H1 (cell line): ENCODE data around the gene SOBP. TPM values are rescaled to one million over a fixed set of nuclear protein-coding genes. Genes with fewer than 3 reads are reported as not detected.

Source experiments
- CTCF ChIA-PET: fragments of 300-600 bp; sonication (Branson Sonifier 250); formaldehyde crosslinking; loops from one replicate; lab custom pipeline; 2021; ENCODE audit not compliant: partially characterized antibody; lab: Charles Lee
- POLR2A ChIA-PET: fragments of 300-600 bp; sonication (Branson Sonifier 250); formaldehyde crosslinking; loops from one replicate; lab custom pipeline; 2021; ENCODE audit warnings: inconsistent platforms; ENCODE audit not compliant: partially characterized antibody; lab: Charles Lee
- DNase-seq, 2 experiments: peaks; one replicate each; pipeline versions ENCODE4 v3.0.0 to v3.0.0-alpha.2; 2010 to 2022; ENCODE audit warnings: low spot score in 2 of 2, low read depth in 1 of 2, mixed read lengths in 1 of 2
- FAIRE-seq: peaks from 2 replicates; lab custom pipeline; 2011; peaks lifted over from hg19 to GRCh38; lab: Jason Lieb, UNC
- H2AFZ ChIP-seq: 2 replicates; pipeline ENCODE4 v1.8.1; 2012; ENCODE audit warnings: low read length, inconsistent platforms
- H2AK5ac ChIP-seq: 2 replicates; pipeline ENCODE4 v1.6.1; 2013; ENCODE audit warnings: low read depth, low read length
- H2BK120ac ChIP-seq: replicated peaks from 2 replicates; pipeline ENCODE3; 2013; ENCODE audit warnings: low read depth, low read length, inconsistent platforms
- H2BK12ac ChIP-seq: 2 replicates; pipeline ENCODE4 v1.6.1; 2013; ENCODE audit warnings: low read depth, low read length
- H2BK15ac ChIP-seq: 2 replicates; pipeline ENCODE4 v1.6.1; 2013; ENCODE audit warnings: low read length
- H2BK20ac ChIP-seq: 2 replicates; pipeline ENCODE4 v1.6.1; 2013; ENCODE audit warnings: low read length
- H2BK5ac ChIP-seq: 2 replicates; pipeline ENCODE4 v1.6.1; 2013; ENCODE audit warnings: low read depth, low read length
- H3K14ac ChIP-seq: 2 replicates; pipeline ENCODE4 v1.6.1; 2013; ENCODE audit warnings: inconsistent platforms; ENCODE audit not compliant: insufficient read length
- H3K18ac ChIP-seq: 2 replicates; pipeline ENCODE4 v1.6.1; 2013; ENCODE audit warnings: low read length; ENCODE audit errors: extremely low read depth
- H3K23ac ChIP-seq: 2 replicates; pipeline ENCODE4 v1.6.1; 2013; ENCODE audit warnings: inconsistent platforms; ENCODE audit not compliant: insufficient read length
- H3K23me2 ChIP-seq: 2 replicates; pipeline ENCODE4 v1.6.1; 2013; ENCODE audit warnings: low read depth, low read length
- H3K27ac ChIP-seq: 2 replicates; pipeline ENCODE4 v1.6.1; 2011; ENCODE audit warnings: low read depth, low read length, inconsistent platforms
- H3K27me3 ChIP-seq, 4 experiments: replicated peaks in 1 of 4; 1 replicate in 1 of 4; 2 replicates in 3 of 4; pipeline versions ENCODE4 v1.6.1 to v1.8.1; 2011 to 2013; ENCODE audit warnings: low read length in 3 of 4, mild to moderate bottlenecking in 3 of 4, inconsistent platforms in 2 of 4, mixed read lengths in 2 of 4, moderate library complexity in 1 of 4; ENCODE audit not compliant: control insufficient read depth in 3 of 4, insufficient read depth in 3 of 4; ENCODE audit errors: extremely low read depth in 1 of 4
- H3K36me3 ChIP-seq, 4 experiments: 2 replicates each; pipeline versions ENCODE4 v1.6.1 to v1.8.1; 2011 to 2013; ENCODE audit warnings: mild to moderate bottlenecking in 4 of 4, low read length in 3 of 4, moderate library complexity in 2 of 4, control low read depth in 1 of 4, inconsistent platforms in 1 of 4; ENCODE audit not compliant: insufficient read depth in 4 of 4, control insufficient read depth in 2 of 4
- H3K4ac ChIP-seq: replicated peaks from 2 replicates; pipeline ENCODE3; 2013; ENCODE audit warnings: low read length, low read depth, mixed read lengths, inconsistent platforms; ENCODE audit not compliant: insufficient read length
- H3K4me1 ChIP-seq, 4 experiments: replicated peaks in 1 of 4; 1 replicate in 1 of 4; 2 replicates in 3 of 4; pipeline versions ENCODE4 v1.6.1 to v1.8.1; 2011 to 2013; ENCODE audit warnings: low read length in 3 of 4, inconsistent platforms in 2 of 4, mixed read lengths in 1 of 4; ENCODE audit not compliant: insufficient read depth in 4 of 4, control insufficient read depth in 3 of 4
- H3K4me2 ChIP-seq, 2 experiments: 2 replicates each; pipeline versions ENCODE4 v1.6.1 to v1.8.1; 2011 to 2013; ENCODE audit warnings: low read depth in 2 of 2, low read length in 2 of 2, control low read depth in 1 of 2, inconsistent platforms in 1 of 2, mild to moderate bottlenecking in 1 of 2; ENCODE audit not compliant: insufficient read depth in 1 of 2
- H3K4me3 ChIP-seq, 4 experiments: fragments of 200-600, 300-600 bp in 1 of 4; sonication (generic), shearing (Covaris generic), sonication (Bioruptor Twin) in 1 of 4; 2 replicates each; pipeline versions ENCODE4 v1.5.1 to v1.8.1; 2011 to 2016; ENCODE audit warnings: low read length in 4 of 4, low read depth in 3 of 4, control low read depth in 2 of 4, inconsistent platforms in 2 of 4, mild to moderate bottlenecking in 2 of 4, mixed read lengths in 1 of 4, moderate library complexity in 1 of 4; ENCODE audit not compliant: insufficient read depth in 2 of 4; ENCODE audit errors: extremely low read depth in 1 of 4
- H3K56ac ChIP-seq: replicated peaks from 2 replicates; pipeline ENCODE3; 2013; ENCODE audit warnings: low read depth, mild to moderate bottlenecking, mixed read lengths, low read length, inconsistent platforms; ENCODE audit not compliant: insufficient read length
- H3K79me1 ChIP-seq: 2 replicates; pipeline ENCODE4 v1.6.1; 2013; ENCODE audit warnings: low read depth, low read length, control low read depth
- H3K79me2 ChIP-seq, 2 experiments: 2 replicates each; pipeline versions ENCODE4 v1.6.1 to v1.8.1; 2012 to 2013; ENCODE audit warnings: low read length in 2 of 2, mild to moderate bottlenecking in 2 of 2, inconsistent platforms in 1 of 2; ENCODE audit not compliant: insufficient read depth in 2 of 2, control insufficient read depth in 1 of 2
- H3K9ac ChIP-seq, 4 experiments: replicated peaks in 1 of 4; 1 replicate in 1 of 4; 2 replicates in 3 of 4; pipeline versions ENCODE4 v1.6.1 to v1.8.1; 2011 to 2013; ENCODE audit warnings: low read depth in 3 of 4, low read length in 3 of 4, control low read depth in 2 of 4, mild to moderate bottlenecking in 2 of 4, moderate library complexity in 2 of 4, inconsistent platforms in 1 of 4; ENCODE audit errors: extremely low read depth in 1 of 4
- H3K9me3 ChIP-seq, 2 experiments: 2 replicates each; pipeline versions ENCODE4 v1.6.1 to v1.8.1; 2012 to 2013; ENCODE audit warnings: mild to moderate bottlenecking in 2 of 2, moderate library complexity in 2 of 2, control low read depth in 1 of 2, inconsistent platforms in 1 of 2, low read depth in 1 of 2, low read length in 1 of 2, mixed read lengths in 1 of 2; ENCODE audit not compliant: insufficient read depth in 2 of 2
- H4K20me1 ChIP-seq, 2 experiments: replicated peaks in 1 of 2; 2 replicates each; pipeline versions ENCODE3 to v1.8.1; 2011 to 2013; ENCODE audit warnings: inconsistent platforms in 2 of 2, low read length in 2 of 2, mild to moderate bottlenecking in 1 of 2; ENCODE audit not compliant: insufficient read depth in 2 of 2, control insufficient read depth in 1 of 2
- H4K5ac ChIP-seq: 2 replicates; pipeline ENCODE4 v1.6.1; 2013; ENCODE audit warnings: low read length, low read depth, mixed read lengths, inconsistent platforms; ENCODE audit not compliant: insufficient read length
- H4K8ac ChIP-seq: 2 replicates; pipeline ENCODE4 v1.8.0; 2013; ENCODE audit warnings: mild to moderate bottlenecking, moderate library complexity, low read length, inconsistent platforms; ENCODE audit not compliant: insufficient read depth; ENCODE audit errors: extremely low read depth
- H4K91ac ChIP-seq: replicated peaks from 2 replicates; pipeline ENCODE3; 2013; ENCODE audit warnings: low read length, mixed read lengths, inconsistent platforms; ENCODE audit not compliant: insufficient read length
- HDAC2 ChIP-seq, 2 experiments: fragments of 300-600 bp in 1 of 2; sonication (generic) in 1 of 2; IDR thresholded peaks; 2 replicates each; pipeline ENCODE4 v1.6.1; 2011 to 2012; ENCODE audit warnings: low read depth in 2 of 2, low read length in 2 of 2, mild to moderate bottlenecking in 2 of 2, moderate library complexity in 2 of 2, borderline replicate concordance in 1 of 2, inconsistent platforms in 1 of 2
- RAD21 ChIP-seq, 2 experiments: IDR thresholded peaks in 1 of 2; conservative IDR thresholded peaks in 1 of 2; 2 replicates each; pipeline ENCODE4 v1.6.1; 2011; ENCODE audit warnings: low read depth in 2 of 2, low read length in 2 of 2, improper control_type of control experiment in 1 of 2, inconsistent platforms in 1 of 2, mild to moderate bottlenecking in 1 of 2, moderate library complexity in 1 of 2
- WGBS, 2 experiments: shearing (Covaris generic) in 1 of 2; methylation state at CpG; one replicate each; pipeline versions ENCODE4 v1.1.6 to v1.1.7; 2013 to 2015; ENCODE audit warnings: low lambda C conversion rate in 2 of 2, mixed read lengths in 2 of 2, inconsistent platforms in 1 of 2, low coverage in 1 of 2, missing lambda C conversion rate in 1 of 2; ENCODE audit not compliant: insufficient replicate concordance in 2 of 2, insufficient coverage in 1 of 2, insufficient read length in 1 of 2; ENCODE audit errors: extremely low coverage in 1 of 2, missing lambda C conversion rate in 1 of 2; 5-methylcytosine and 5-hydroxymethylcytosine counted together
- polyA plus RNA-seq, 7 experiments: library from polyadenylated mRNA; depleted of rRNA in 3 of 7; stranded (reverse) in 5 of 7; unstranded in 2 of 7; fragments of >200 nt in 5 of 7; fragments of 200-250 nt in 2 of 7; gene quantifications; 1 replicate in 5 of 7; 2 replicates in 1 of 7; 4 replicates in 1 of 7; pipeline versions ENCODE4 v1.2.1 to v1.2.3, GENCODE V29; 2011 to 2013; ENCODE audit warnings: missing spikeins in 2 of 7, mixed read lengths in 2 of 7
- total RNA-seq: library from RNA; stranded (reverse); fragmentation: NEBNext Ultra II Directional; extraction: Animal tissue kit (Norgen Biotek cat#: 25700); gene quantifications from 2 replicates; pipeline ENCODE4 v1.2.1, GENCODE V29; 2021
- TF ChIP-seq, protein P1 (sequence below), 3 experiments: IDR thresholded peaks; 1 replicate in 2 of 3; 2 replicates in 1 of 3; pipeline versions ENCODE4 v1.5.1 to v1.6.1; 2011; ENCODE audit warnings: low read length in 3 of 3, mild to moderate bottlenecking in 3 of 3, inconsistent platforms in 2 of 3, low read depth in 1 of 3, moderate library complexity in 1 of 3; ENCODE audit not compliant: insufficient read depth in 1 of 3; ENCODE audit errors: control extremely low read depth in 1 of 3

Gene SOBP
- total and polyA plus RNA-seq, 2 of the 8 experiments (the other 6 are each of a cell fraction or from before 2014, with no cell fraction given) = 0.45 to 6.2 TPM

DNA sequence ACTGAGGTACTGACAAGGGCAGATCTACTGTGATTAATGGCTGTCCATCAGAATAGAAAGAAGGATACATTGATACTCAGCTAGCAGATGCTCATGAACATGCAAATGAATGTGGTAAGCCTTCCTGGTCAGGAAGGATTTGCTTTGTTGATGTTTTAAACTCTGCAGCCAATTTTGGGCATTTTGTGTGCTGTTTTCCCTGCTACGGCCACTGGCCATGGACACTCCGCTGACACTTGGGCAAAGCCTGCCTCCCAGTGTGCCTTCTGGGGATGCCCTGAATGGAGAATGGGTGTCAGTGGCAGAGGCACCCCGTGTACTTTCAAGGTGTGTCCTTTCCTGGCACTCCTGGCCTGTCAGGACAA, 113.1 kb downstream of the SOBP start:
- Histone ChIP-seq H2BK15ac (no peak overlapping the region), H3K27me3 (no peaks in the 10 kb centered on the region), H2BK20ac (no peak overlapping the region), H3K18ac (no peak overlapping the region), H3K27ac (no peak overlapping the region), H3K23me2 (no peaks in the 10 kb centered on the region), H3K14ac (no peak overlapping the region), H4K5ac (no peak overlapping the region), H2AFZ (no peak overlapping the region), H2AK5ac (no peak overlapping the region), H3K23ac (no peak overlapping the region), H3K4me3 (no peak overlapping the region), H2BK120ac (no peak overlapping the region), H4K8ac (no peak overlapping the region), H3K9me3 (no peaks in the 10 kb centered on the region), H3K4me1 (peaks cover 6 to 31% (median 20%) of the 10 kb centered on the region in 4 experiments), H3K36me3 (no peaks in the 10 kb centered on the region), H4K20me1 (no peaks in the 10 kb centered on the region), H3K4me2 (no peak overlapping the region), H3K56ac (no peak overlapping the region), H2BK5ac (no peak overlapping the region), H3K4ac (no peak overlapping the region), H3K79me1 (no peaks in the 10 kb centered on the region), H3K9ac (no peak overlapping the region), H2BK12ac (0 out of 2 replicates have a peak overlapping the region, but pooled peaks have one; percentile 3), H4K91ac (no peak overlapping the region), H3K79me2 (no peaks in the 10 kb centered on the region)
- POLR2A ChIA-PET = interaction anchor here (1.1 kb wide), 1 partner anchor 37 kb away, joined by 4 read pairs; no protein-coding TSS in a partner anchor
- FAIRE-seq (no peak), DNase-seq (no peak)
- WGBS, 2 experiments = 85% methylated on average over 3 of the region's 3 CpGs; no CpG with 5 or more reads in 1 of the 2 experiments
- CTCF ChIA-PET = interaction anchor here (0.6 to 2.8 kb wide), 5 partner anchors 12 to 96 kb away, joined by 3 to 8 read pairs (median 4); no protein-coding TSS in a partner anchor
- TF ChIP-seq HDAC2 (IDR thresholded peaks at IDR 0.05; ENCODE audit: borderline replicate concordance in 1 of 2, low read depth in 2 of 2, low read length in 2 of 2) = no peak
- TF ChIP-seq RAD21 (IDR thresholded peaks at IDR 0.05 in 1 of 2, conservative IDR thresholded peaks at IDR 0.05 in 1 of 2; ENCODE audit: low read depth in 2 of 2, low read length in 2 of 2) = peak; percentile 42 to 56
- TF ChIP-seq, protein P1, sequence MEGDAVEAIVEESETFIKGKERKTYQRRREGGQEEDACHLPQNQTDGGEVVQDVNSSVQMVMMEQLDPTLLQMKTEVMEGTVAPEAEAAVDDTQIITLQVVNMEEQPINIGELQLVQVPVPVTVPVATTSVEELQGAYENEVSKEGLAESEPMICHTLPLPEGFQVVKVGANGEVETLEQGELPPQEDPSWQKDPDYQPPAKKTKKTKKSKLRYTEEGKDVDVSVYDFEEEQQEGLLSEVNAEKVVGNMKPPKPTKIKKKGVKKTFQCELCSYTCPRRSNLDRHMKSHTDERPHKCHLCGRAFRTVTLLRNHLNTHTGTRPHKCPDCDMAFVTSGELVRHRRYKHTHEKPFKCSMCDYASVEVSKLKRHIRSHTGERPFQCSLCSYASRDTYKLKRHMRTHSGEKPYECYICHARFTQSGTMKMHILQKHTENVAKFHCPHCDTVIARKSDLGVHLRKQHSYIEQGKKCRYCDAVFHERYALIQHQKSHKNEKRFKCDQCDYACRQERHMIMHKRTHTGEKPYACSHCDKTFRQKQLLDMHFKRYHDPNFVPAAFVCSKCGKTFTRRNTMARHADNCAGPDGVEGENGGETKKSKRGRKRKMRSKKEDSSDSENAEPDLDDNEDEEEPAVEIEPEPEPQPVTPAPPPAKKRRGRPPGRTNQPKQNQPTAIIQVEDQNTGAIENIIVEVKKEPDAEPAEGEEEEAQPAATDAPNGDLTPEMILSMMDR (IDR thresholded peaks at IDR 0.05; ENCODE audit: control extremely low read depth in 1 of 3, insufficient read depth in 1 of 3, low read depth in 1 of 3, low read length in 3 of 3) = peak in 2 of 3 experiments; percentile 10 to 16; a peak in 2 of 4 replicates
